Hepatocyte (in vitro differentiated cells): ENCODE measurements around the gene SCG5.
"Not testable (repeated sequence)": the region's sequence is repeated elsewhere in the genome, so short reads cannot be mapped to it uniquely, and the experiment has no call there.

Experiments used
- CTCF ChIP-seq: fragments of 200-600 bp; sonication (generic); IDR thresholded peaks from 2 replicates; pipeline ENCODE4 v1.5.1; 2016; ENCODE audit warnings: antibody characterized with exemption, mild to moderate bottlenecking; ENCODE audit not compliant: poor library complexity
- EZH2 ChIP-seq: fragments of 200-600 bp; sonication (generic); IDR thresholded peaks from 2 replicates; pipeline ENCODE4 v1.6.1; 2016; ENCODE audit warnings: antibody characterized with exemption, mild to moderate bottlenecking, borderline replicate concordance
- EZH2phosphoT487 ChIP-seq: fragments of 200-600 bp; sonication (generic); IDR thresholded peaks from one replicate; pipeline ENCODE4 v1.6.1; 2018; ENCODE audit warnings: antibody characterized with exemption, mild to moderate bottlenecking, low read depth, moderate library complexity; ENCODE audit not compliant: unreplicated experiment, severe bottlenecking

- not testable (repeated sequence) for TF ChIP-seq CTCF, EZH2, EZH2phosphoT487
Measured at GRCh38 chr15:32593151-32593550, 48.4 kb upstream of the SCG5 start, which contains the start of gene GOLGA8N.
